GM13977 (cell line): ENCODE measurements around the gene HMG20A.
A peak's percentile ranks its signal among the peaks of the same experiment; 100 is the strongest.

ENCODE experiments used
- DNase-seq: peaks from one replicate; pipeline ENCODE4 v3.0.0; 2012; ENCODE audit warnings: low spot score
- CTCF ChIP-seq: IDR thresholded peaks from 2 replicates; pipeline ENCODE4 v1.5.1; 2012; ENCODE audit warnings: mild to moderate bottlenecking, control low read depth; ENCODE audit not compliant: insufficient read depth; ENCODE audit errors: extremely low read depth, missing control alignments
- in situ Hi-C: fragments of 300-500 bp; cut with MboI; formaldehyde crosslinking; loops from one replicate; pipeline ENCODE4 v1.12.0; 2022; ENCODE audit warnings: low sequenced_read_pairs, low pct_unique_long_range_greater_than_20kb, mixed read lengths, inconsistent platforms; ENCODE audit not compliant: unreplicated experiment

HMG20A gene

GRCh38 chr15:77426871-77427270 lies 6.2 kb downstream of the HMG20A start:
- no peak for TF ChIP-seq CTCF
- in situ Hi-C loops = no loop called here

GRCh38 chr15:77430213-77430612 lies 9.5 kb downstream of the HMG20A start:
- no peak for TF ChIP-seq CTCF
- peak; percentile 13 for DNase-seq
- in situ Hi-C loops = no loop called here

More at GRCh38 chr15:77426871-77427270, 6.2 kb downstream of the HMG20A start:
- DNase-seq = no peak

- no peak for TF ChIP-seq CTCF
- no peak for DNase-seq
- in situ Hi-C loops = no loop called here
These were observed 10.0 kb downstream of the HMG20A start for GRCh38 chr15:77430652-77431051.

GRCh38 chr15:77436822-77437221 lies 16.1 kb downstream of the HMG20A start:
- TF ChIP-seq CTCF = no peak
- no peak for DNase-seq
- in situ Hi-C loops = no loop called here

GRCh38 chr15:77437264-77437663 lies 16.6 kb downstream of the HMG20A start:
- no peak for DNase-seq
- in situ Hi-C loops = no loop called here
- TF ChIP-seq CTCF = no peak

GRCh38 chr15:77440378-77440999 lies 19.8 kb downstream of the HMG20A start:
- no peak for TF ChIP-seq CTCF
- in situ Hi-C loops = no loop called here
- peak; percentile 29 for DNase-seq
